GM18502 (cell line): Measurements from ENCODE around the gene DENND2A.
"Not testable (repeated sequence)": the region's sequence is repeated elsewhere in the genome, so short reads cannot be mapped to it uniquely, and the experiment has no call there.

Source experiments
- ATAC-seq: cut with Tn5 transposase; IDR thresholded peaks from one replicate; pipeline ENCODE4 v1.9.1; 2021; ENCODE audit warnings: mild to moderate bottlenecking; ENCODE audit not compliant: unreplicated experiment, poor library complexity

DENND2A gene

GRCh38 chr7:140640727-140641523 is at the start of gene DENND2A:
Gene DENND2A (minus strand): TSS chr7:140640813. CDS start chr7:140602397, 38,416 bp downstream.
- ATAC-seq, result no peak

- ATAC-seq, result no peak
Observed at GRCh38 chr7:140689199-140690152, 48.9 kb upstream of the DENND2A start.

GRCh38 chr7:140688341-140688740 is 47.7 kb upstream of the DENND2A start:
- no peak for ATAC-seq

GRCh38 chr7:140686921-140687320 is 46.3 kb upstream of the DENND2A start:
- no peak for ATAC-seq

GRCh38 chr7:140685407-140686087 is 44.9 kb upstream of the DENND2A start:
- ATAC-seq, result no peak

GRCh38 chr7:140684066-140684950 is 43.7 kb upstream of the DENND2A start:
- ATAC-seq, result no peak

GRCh38 chr7:140683657-140684056 is 43.0 kb upstream of the DENND2A start:
- no peak for ATAC-seq

- ATAC-seq, result no peak
Observed at GRCh38 chr7:140681766-140682165, 41.2 kb upstream of the DENND2A start.

- ATAC-seq, result no peak
Observed at GRCh38 chr7:140680886-140681285, 40.3 kb upstream of the DENND2A start.

GRCh38 chr7:140679186-140679585 is 38.6 kb upstream of the DENND2A start:
- no peak for ATAC-seq

- no peak for ATAC-seq
Observed at GRCh38 chr7:140678816-140679130, 38.2 kb upstream of the DENND2A start.

GRCh38 chr7:140678081-140678815 is 37.6 kb upstream of the DENND2A start:
- no peak for ATAC-seq

- ATAC-seq, result no peak
Observed at GRCh38 chr7:140677496-140677895, 36.9 kb upstream of the DENND2A start.

- ATAC-seq, result not testable (repeated sequence)
Observed at GRCh38 chr7:140676956-140677355, 36.3 kb upstream of the DENND2A start.

- ATAC-seq, result peak; percentile 62
Observed at GRCh38 chr7:140676306-140676705, 35.7 kb upstream of the DENND2A start.

GRCh38 chr7:140675726-140676125 is 35.1 kb upstream of the DENND2A start:
- no peak for ATAC-seq

GRCh38 chr7:140674899-140675701 is 34.5 kb upstream of the DENND2A start:
- no peak for ATAC-seq

- peak; percentile 37 for ATAC-seq
Observed at GRCh38 chr7:140674356-140674800, 33.8 kb upstream of the DENND2A start.
